ENCODE results near the gene IGFN1. TPM values are rescaled to one million over a fixed set of nuclear protein-coding genes. Genes with fewer than 3 reads are reported as not detected.
"Not testable (repeated sequence)": the region's sequence is repeated elsewhere in the genome, so short reads cannot be mapped to it uniquely, and the experiment has no call there.

The IGFN1 gene
- total RNA-seq, 1 donor from 2014 or later: under 0.01 TPM

DNA sequence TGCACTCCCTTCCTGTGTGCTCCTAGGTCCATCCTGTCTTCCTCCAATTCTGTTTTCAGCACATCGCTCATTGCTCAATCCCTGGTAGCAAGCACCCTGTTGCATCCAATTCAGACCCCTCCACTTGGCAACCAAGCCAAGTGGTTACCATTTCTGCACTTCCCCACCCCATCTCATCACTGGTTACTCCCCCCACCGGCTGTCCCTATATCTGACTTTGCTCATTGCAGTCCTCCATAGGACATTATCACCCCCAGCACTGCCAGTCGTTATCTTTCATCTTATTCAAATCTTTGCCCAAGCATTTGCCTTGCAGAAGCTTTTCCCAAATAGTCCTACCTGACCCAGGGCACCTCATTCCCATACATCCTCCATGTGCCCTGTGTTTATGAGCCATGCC, 34.3 kb upstream of the IGFN1 start:
- Histone ChIP-seq H3K27me3 (ENCODE audit: control insufficient read depth, insufficient read depth, low read length) (peaks cover 7% of the 10 kb centered on the region), H3K36me3 (ENCODE audit: control insufficient read depth, insufficient read depth, low read length) (no peaks in the 10 kb centered on the region), H3K4me3 (ENCODE audit: low read depth, low read length) (no peak overlapping the region)
- no peak for FAIRE-seq
- no peak for DNase-seq (ENCODE audit: low read depth)
- TF ChIP-seq, protein P1, sequence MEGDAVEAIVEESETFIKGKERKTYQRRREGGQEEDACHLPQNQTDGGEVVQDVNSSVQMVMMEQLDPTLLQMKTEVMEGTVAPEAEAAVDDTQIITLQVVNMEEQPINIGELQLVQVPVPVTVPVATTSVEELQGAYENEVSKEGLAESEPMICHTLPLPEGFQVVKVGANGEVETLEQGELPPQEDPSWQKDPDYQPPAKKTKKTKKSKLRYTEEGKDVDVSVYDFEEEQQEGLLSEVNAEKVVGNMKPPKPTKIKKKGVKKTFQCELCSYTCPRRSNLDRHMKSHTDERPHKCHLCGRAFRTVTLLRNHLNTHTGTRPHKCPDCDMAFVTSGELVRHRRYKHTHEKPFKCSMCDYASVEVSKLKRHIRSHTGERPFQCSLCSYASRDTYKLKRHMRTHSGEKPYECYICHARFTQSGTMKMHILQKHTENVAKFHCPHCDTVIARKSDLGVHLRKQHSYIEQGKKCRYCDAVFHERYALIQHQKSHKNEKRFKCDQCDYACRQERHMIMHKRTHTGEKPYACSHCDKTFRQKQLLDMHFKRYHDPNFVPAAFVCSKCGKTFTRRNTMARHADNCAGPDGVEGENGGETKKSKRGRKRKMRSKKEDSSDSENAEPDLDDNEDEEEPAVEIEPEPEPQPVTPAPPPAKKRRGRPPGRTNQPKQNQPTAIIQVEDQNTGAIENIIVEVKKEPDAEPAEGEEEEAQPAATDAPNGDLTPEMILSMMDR (IDR thresholded peaks at IDR 0.05; ENCODE audit: insufficient read depth, low read length, severe bottlenecking): no peak

GRCh38 chr1:201156819-201157218, 33.8 kb upstream of the IGFN1 start:
- peaks cover 7% of the 10 kb centered on the region for H3K27me3 ChIP-seq (ENCODE audit: control insufficient read depth, insufficient read depth, low read length)
- DNase-seq (ENCODE audit: low read depth): no peak
- TF ChIP-seq, protein P1 (IDR thresholded peaks at IDR 0.05; ENCODE audit: insufficient read depth, low read length, severe bottlenecking): no peak
- no peak for FAIRE-seq
- no peak overlapping the region for H3K4me3 ChIP-seq (ENCODE audit: low read depth, low read length)
- no peaks in the 10 kb centered on the region for H3K36me3 ChIP-seq (ENCODE audit: control insufficient read depth, insufficient read depth, low read length)

DNA sequence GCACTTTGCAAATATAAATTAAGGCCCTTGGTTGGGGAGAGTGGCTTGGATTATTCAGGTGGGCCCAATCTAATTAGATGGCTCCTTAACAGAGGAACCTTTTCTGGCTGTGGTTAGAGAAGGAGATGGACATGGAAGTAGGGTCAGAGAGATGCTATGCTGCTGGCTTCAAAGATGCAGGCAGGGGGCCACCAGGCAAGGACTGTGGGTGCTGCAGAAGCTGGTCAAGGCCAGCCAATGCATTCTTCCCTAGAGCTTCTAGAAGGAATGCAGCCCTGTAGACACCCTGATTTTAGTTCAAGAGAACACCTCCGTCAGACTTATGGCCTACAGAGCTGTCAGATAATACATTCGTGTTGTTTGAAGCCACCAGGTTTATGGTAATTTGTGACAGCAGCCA, 32.7 kb upstream of the IGFN1 start:
- no peak for DNase-seq (ENCODE audit: low read depth)
- FAIRE-seq: no peak
- Histone ChIP-seq H3K4me3 (ENCODE audit: low read depth, low read length) (no peak overlapping the region), H3K36me3 (ENCODE audit: control insufficient read depth, insufficient read depth, low read length) (no peaks in the 10 kb centered on the region), H3K27me3 (ENCODE audit: control insufficient read depth, insufficient read depth, low read length) (peaks cover 7% of the 10 kb centered on the region)
- TF ChIP-seq, protein P1 (IDR thresholded peaks at IDR 0.05; ENCODE audit: insufficient read depth, low read length, severe bottlenecking): no peak

GRCh38 chr1:201163036-201163435, 27.6 kb upstream of the IGFN1 start:
- not testable (repeated sequence) for H3K27me3 ChIP-seq (ENCODE audit: control insufficient read depth, insufficient read depth, low read length); H3K36me3 ChIP-seq (ENCODE audit: control insufficient read depth, insufficient read depth, low read length); FAIRE-seq; H3K4me3 ChIP-seq (ENCODE audit: low read depth, low read length); DNase-seq (ENCODE audit: low read depth)

- FAIRE-seq: no peak
- TF ChIP-seq, protein P1 (IDR thresholded peaks at IDR 0.05; ENCODE audit: insufficient read depth, low read length, severe bottlenecking): no peak
- Histone ChIP-seq H3K27me3 (ENCODE audit: control insufficient read depth, insufficient read depth, low read length) (no peaks in the 10 kb centered on the region), H3K4me3 (ENCODE audit: low read depth, low read length) (no peak overlapping the region), H3K36me3 (ENCODE audit: control insufficient read depth, insufficient read depth, low read length) (no peaks in the 10 kb centered on the region)
- no peak for DNase-seq (ENCODE audit: low read depth)
These were observed 26.9 kb upstream of the IGFN1 start for GRCh38 chr1:201163707-201164106.

- TF ChIP-seq, protein P1 (IDR thresholded peaks at IDR 0.05; ENCODE audit: insufficient read depth, low read length, severe bottlenecking): no peak
- DNase-seq (ENCODE audit: low read depth): no peak
These were observed 26.0 kb upstream of the IGFN1 start for GRCh38 chr1:201164645-201165044.

More at GRCh38 chr1:201164645-201165044, 26.0 kb upstream of the IGFN1 start:
- Histone ChIP-seq H3K27me3 (ENCODE audit: control insufficient read depth, insufficient read depth, low read length) (no peaks in the 10 kb centered on the region), H3K36me3 (ENCODE audit: control insufficient read depth, insufficient read depth, low read length) (no peaks in the 10 kb centered on the region), H3K4me3 (ENCODE audit: low read depth, low read length) (no peak overlapping the region)
- FAIRE-seq: no peak
